Endothelial cell (in vitro differentiated cells): Measurements from ENCODE around the gene SLC39A3. TPM values are rescaled to one million over a fixed set of nuclear protein-coding genes. Genes with fewer than 3 reads are reported as not detected.

ENCODE experiments used
- DNase-seq: peaks from one replicate; pipeline ENCODE4 v3.0.0; 2021; ENCODE audit warnings: low spot score
- H3K27ac Mint-ChIP-seq: one replicate; pipeline ENCODE4 v1.8.0; 2021; ENCODE audit warnings: mixed read lengths, inconsistent platforms; ENCODE audit not compliant: unreplicated experiment
- H3K27me3 Mint-ChIP-seq: one replicate; pipeline ENCODE4 v1.8.0; 2021; ENCODE audit warnings: mild to moderate bottlenecking, moderate library complexity, mixed read lengths, inconsistent platforms; ENCODE audit not compliant: unreplicated experiment
- H3K36me3 Mint-ChIP-seq: one replicate; pipeline ENCODE4 v1.8.0; 2021; ENCODE audit warnings: mild to moderate bottlenecking, low read depth, mixed read lengths, inconsistent platforms; ENCODE audit not compliant: unreplicated experiment
- H3K4me1 Mint-ChIP-seq: one replicate; pipeline ENCODE4 v1.8.0; 2021; ENCODE audit warnings: mild to moderate bottlenecking, mixed read lengths, inconsistent platforms; ENCODE audit not compliant: unreplicated experiment
- H3K4me3 Mint-ChIP-seq: one replicate; pipeline ENCODE4 v1.8.0; 2021; ENCODE audit warnings: mild to moderate bottlenecking, mixed read lengths, inconsistent platforms; ENCODE audit not compliant: unreplicated experiment
- H3K9me3 Mint-ChIP-seq: one replicate; pipeline ENCODE4 v1.8.0; 2021; ENCODE audit warnings: mixed read lengths, inconsistent platforms; ENCODE audit not compliant: unreplicated experiment
- total RNA-seq: library from RNA; stranded (reverse); fragmentation: NEBNext Ultra II Directional; extraction: Animal tissue kit (Norgen Biotek cat#: 25700); gene quantifications from one replicate; pipeline ENCODE4 v1.2.1, GENCODE V29; 2021; ENCODE audit not compliant: unreplicated experiment
- TF ChIP-seq, protein P1 (sequence below): fragments of 200-600 bp; sonication (generic); IDR thresholded peaks from one replicate; pipeline ENCODE4 v1.5.0; 2021; ENCODE audit warnings: antibody characterized with exemption; ENCODE audit not compliant: unreplicated experiment

SLC39A3 gene
- total RNA-seq, 1 donor from 2014 or later = 28.7 TPM

DNA sequence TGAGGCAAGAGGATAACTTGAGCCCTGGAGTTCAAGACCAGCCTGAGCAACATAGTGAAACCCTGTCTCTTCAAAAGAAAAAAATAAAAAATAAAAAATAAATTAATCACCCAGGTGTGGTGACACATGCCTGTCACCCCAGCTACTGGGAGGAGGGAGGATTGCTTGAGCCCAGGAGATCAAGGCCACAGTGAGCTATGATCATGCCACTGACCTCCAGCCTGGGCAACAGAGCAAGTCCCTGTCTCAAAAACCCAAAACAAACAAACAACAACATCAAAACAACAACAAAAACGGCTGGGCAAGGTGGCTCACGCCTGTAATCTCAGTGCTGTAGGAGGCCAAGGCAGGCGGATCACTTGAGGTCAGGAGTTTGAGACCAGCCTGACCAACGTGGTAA is 4.3 kb upstream of the SLC39A3 start:
- Mint-ChIP-seq H3K27ac (no peak overlapping the region), H3K9me3 (no peaks in the 10 kb centered on the region), H3K36me3 (no peaks in the 10 kb centered on the region), H3K4me3 (no peak overlapping the region), H3K27me3 (peaks cover 2% of the 10 kb centered on the region), H3K4me1 (peaks cover 2% of the 10 kb centered on the region)
- TF ChIP-seq, protein P1, sequence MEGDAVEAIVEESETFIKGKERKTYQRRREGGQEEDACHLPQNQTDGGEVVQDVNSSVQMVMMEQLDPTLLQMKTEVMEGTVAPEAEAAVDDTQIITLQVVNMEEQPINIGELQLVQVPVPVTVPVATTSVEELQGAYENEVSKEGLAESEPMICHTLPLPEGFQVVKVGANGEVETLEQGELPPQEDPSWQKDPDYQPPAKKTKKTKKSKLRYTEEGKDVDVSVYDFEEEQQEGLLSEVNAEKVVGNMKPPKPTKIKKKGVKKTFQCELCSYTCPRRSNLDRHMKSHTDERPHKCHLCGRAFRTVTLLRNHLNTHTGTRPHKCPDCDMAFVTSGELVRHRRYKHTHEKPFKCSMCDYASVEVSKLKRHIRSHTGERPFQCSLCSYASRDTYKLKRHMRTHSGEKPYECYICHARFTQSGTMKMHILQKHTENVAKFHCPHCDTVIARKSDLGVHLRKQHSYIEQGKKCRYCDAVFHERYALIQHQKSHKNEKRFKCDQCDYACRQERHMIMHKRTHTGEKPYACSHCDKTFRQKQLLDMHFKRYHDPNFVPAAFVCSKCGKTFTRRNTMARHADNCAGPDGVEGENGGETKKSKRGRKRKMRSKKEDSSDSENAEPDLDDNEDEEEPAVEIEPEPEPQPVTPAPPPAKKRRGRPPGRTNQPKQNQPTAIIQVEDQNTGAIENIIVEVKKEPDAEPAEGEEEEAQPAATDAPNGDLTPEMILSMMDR = no peak
- DNase-seq = no peak

DNA sequence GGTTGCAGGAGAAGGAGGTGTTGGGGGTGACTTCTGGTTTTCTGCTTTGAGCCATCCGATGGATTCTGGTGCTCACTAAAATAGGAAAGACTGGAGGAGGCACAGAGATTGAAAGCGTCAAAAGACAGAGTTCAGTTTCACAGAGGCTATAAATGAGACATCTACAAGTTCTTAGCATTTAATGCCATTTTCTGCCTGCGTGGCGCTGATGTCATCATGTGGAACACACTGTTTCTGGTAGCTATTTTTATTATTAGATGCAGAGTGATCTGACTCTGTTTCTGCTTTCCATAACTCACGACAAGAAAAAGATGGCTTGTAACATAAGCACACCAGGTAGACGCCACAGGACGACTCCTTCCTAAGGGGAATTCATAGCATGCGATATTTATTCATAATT is 3.3 kb upstream of the SLC39A3 start:
- no peak overlapping the region for H3K4me3 Mint-ChIP-seq
- peaks cover 2% of the 10 kb centered on the region for H3K27me3 Mint-ChIP-seq
- no peak for DNase-seq
- peaks cover 4% of the 10 kb centered on the region for H3K4me1 Mint-ChIP-seq
- no peaks in the 10 kb centered on the region for H3K9me3 Mint-ChIP-seq
- H3K36me3 Mint-ChIP-seq = no peaks in the 10 kb centered on the region
- TF ChIP-seq, protein P1 = no peak
- H3K27ac Mint-ChIP-seq = no peak overlapping the region

DNA sequence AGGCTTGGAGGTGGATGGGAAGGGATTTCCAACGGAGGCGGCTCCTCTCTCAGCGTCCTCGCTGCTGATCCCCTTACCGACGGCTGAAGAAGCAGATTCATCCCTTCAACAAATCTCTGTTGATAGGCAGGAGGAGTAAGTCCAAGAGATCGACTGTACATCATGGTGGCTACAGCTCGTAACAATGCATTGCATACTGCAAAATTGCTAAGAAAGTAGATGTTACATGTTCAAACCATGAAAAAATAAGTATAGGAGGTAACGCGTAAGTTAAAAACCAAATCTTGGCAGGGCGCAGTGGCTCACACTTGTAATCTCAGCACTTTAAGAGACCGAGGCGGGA is 468 bp upstream of the SLC39A3 start:
- peaks cover 2% of the 10 kb centered on the region for H3K27me3 Mint-ChIP-seq
- TF ChIP-seq, protein P1 = no peak
- peaks cover 19% of the 10 kb centered on the region for H3K36me3 Mint-ChIP-seq
- no peaks in the 10 kb centered on the region for H3K9me3 Mint-ChIP-seq
- peak overlapping the region; percentile 49 for H3K4me3 Mint-ChIP-seq
- DNase-seq = no peak
- H3K4me1 Mint-ChIP-seq = peaks cover 4% of the 10 kb centered on the region
- H3K27ac Mint-ChIP-seq = no peak overlapping the region

DNA sequence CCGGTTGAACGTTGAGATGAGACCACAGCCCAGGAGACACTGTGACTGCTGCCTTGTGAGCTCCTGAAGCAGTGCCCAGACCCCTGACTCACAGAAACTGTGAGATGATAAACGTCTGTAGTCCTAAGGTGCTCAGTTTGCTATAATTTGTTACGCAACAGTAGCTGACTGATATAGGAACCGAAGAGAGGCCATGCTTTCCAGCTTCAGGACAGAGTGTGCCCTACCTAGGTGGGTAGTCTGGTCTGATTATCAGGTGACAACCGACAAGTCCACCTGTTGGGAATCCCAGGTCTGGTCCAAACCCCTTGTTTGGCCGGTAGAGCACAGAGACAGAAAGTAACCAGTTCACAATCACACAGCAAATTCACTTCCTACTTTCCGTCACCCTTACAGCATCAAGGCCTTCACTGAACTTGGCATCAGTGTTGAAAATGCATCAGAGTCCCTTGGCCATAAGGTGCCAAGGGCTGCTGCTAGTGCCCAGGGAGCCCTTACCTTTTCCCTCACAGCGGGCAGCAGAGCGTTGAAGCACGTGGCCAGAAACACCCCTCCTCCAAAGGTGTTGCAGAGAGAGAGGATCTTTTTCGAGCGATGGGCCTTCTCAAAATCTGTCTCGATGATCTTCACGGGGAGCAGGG is 3.1 kb downstream of the SLC39A3 start:
- TF ChIP-seq, protein P1 = no peak
- Mint-ChIP-seq H3K4me1 (peaks cover 4% of the 10 kb centered on the region), H3K4me3 (peak overlapping the region; percentile 42), H3K36me3 (peaks cover 30% of the 10 kb centered on the region), H3K27me3 (peaks cover 5% of the 10 kb centered on the region), H3K27ac (no peak overlapping the region), H3K9me3 (no peaks in the 10 kb centered on the region)
- no peak for DNase-seq

DNA sequence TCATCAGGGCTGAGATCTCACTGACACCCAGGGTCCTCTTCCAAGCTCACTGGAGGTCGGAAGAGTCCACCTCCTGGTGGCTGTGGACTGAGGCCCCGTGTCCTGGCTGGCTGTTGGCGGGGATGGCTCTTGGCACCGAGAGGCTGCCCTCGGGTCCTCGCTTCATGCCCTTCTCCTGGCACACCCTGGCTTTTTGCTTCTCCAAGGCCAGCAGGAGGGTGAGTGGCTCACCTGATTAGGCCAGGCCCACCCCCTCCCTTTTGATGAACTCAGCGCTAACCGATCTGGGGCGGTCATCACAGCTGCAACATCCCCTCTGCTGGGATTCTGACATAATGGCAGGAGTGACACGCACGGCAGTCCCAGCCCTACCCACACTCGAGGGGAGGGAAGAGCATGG is 4.4 kb downstream of the SLC39A3 start:
- H3K4me3 Mint-ChIP-seq = peak overlapping the region; percentile 42
- peaks cover 30% of the 10 kb centered on the region for H3K36me3 Mint-ChIP-seq
- H3K9me3 Mint-ChIP-seq = no peaks in the 10 kb centered on the region
- DNase-seq = no peak
- H3K27me3 Mint-ChIP-seq = peaks cover 2% of the 10 kb centered on the region
- TF ChIP-seq, protein P1 = no peak
- H3K4me1 Mint-ChIP-seq = peaks cover 4% of the 10 kb centered on the region
- no peak overlapping the region for H3K27ac Mint-ChIP-seq
